Activated naive CD8-positive, alpha-beta T cell treated with anti-CD3 and anti-CD28 coated beads, Interleukin-2, amount 10 ng/mL, durations not matched to agents 7 days and 5 days (primary cell): ENCODE data around the gene CCDC149. TPM values are rescaled to one million over a fixed set of nuclear protein-coding genes. Genes with fewer than 3 reads are reported as not detected.

Experiments
- ATAC-seq: fragments of 150-1000 bp; cut with Tn5 transposase; one replicate; pipeline ENCODE4 v1.10.0; 2021; ENCODE audit warnings: low read depth, moderate library complexity
- POLR2A ChIA-PET: fragments of 350-600 bp; sonication (Branson Sonifier 250); formaldehyde crosslinking; loops from one replicate; lab custom pipeline; 2021; ENCODE audit warnings: antibody characterized with exemption; lab: Charles Lee
- DNase-seq: peaks from one replicate; pipeline ENCODE4 v3.0.0; 2021
- H3K27ac Mint-ChIP-seq: one replicate; pipeline ENCODE4 v1.8.0; 2022; ENCODE audit warnings: mild to moderate bottlenecking, mixed read lengths
- H3K27me3 Mint-ChIP-seq: one replicate; pipeline ENCODE4 v1.8.0; 2022; ENCODE audit warnings: mild to moderate bottlenecking, moderate library complexity, mixed read lengths
- H3K36me3 Mint-ChIP-seq: one replicate; pipeline ENCODE4 v1.8.0; 2021; ENCODE audit warnings: mild to moderate bottlenecking, mixed read lengths
- H3K4me1 Mint-ChIP-seq: one replicate; pipeline ENCODE4 v1.8.0; 2021; ENCODE audit warnings: mixed read lengths
- H3K4me3 Mint-ChIP-seq: one replicate; pipeline ENCODE4 v1.8.0; 2022; ENCODE audit warnings: mild to moderate bottlenecking, moderate library complexity, mixed read lengths
- H3K9me3 Mint-ChIP-seq: one replicate; pipeline ENCODE4 v1.8.0; 2021; ENCODE audit warnings: mixed read lengths
- total RNA-seq, 2 experiments: library from RNA; stranded (reverse); gene quantifications; one replicate each; pipeline ENCODE4 v1.2.3, GENCODE V29; 2021

Gene CCDC149
- total RNA-seq, 2 experiments from 2014 or later: not detected

GRCh38 chr4:24795666-24796381 lies 117.0 kb downstream of the CCDC149 start:
- Mint-ChIP-seq H3K4me1 (no peaks in the 10 kb centered on the region), H3K27me3 (peaks cover 26% of the 10 kb centered on the region), H3K27ac (no peak overlapping the region), H3K4me3 (no peak overlapping the region), H3K36me3 (no peaks in the 10 kb centered on the region), H3K9me3 (no peaks in the 10 kb centered on the region)
- DNase-seq (no peak), ATAC-seq (no peak)
- POLR2A ChIA-PET: no interaction called here

GRCh38 chr4:24794916-24795665 lies 117.8 kb downstream of the CCDC149 start, which contains the start of gene SOD3:
SOD3 (plus strand) TSS chr4:24795573; CDS start chr4:24799522, 3,949 bp downstream.
- DNase-seq (no peak), ATAC-seq (no peak)
- peaks cover 20% of the 10 kb centered on the region for H3K27me3 Mint-ChIP-seq
- H3K4me3 Mint-ChIP-seq: no peak within 1 kb of the TSS
- POLR2A ChIA-PET: no interaction called here
- H3K4me1 Mint-ChIP-seq: no peaks in the 10 kb centered on the region
- H3K9me3 Mint-ChIP-seq: no peaks in the 10 kb centered on the region
- H3K36me3 Mint-ChIP-seq: no peaks in the 10 kb centered on the region
- no peak within 1 kb of the TSS for H3K27ac Mint-ChIP-seq

GRCh38 chr4:24794480-24794879 lies 118.4 kb downstream of the CCDC149 start:
- ATAC-seq (no peak), DNase-seq (no peak)
- POLR2A ChIA-PET: no interaction called here
- Mint-ChIP-seq H3K27me3 (peaks cover 20% of the 10 kb centered on the region), H3K4me1 (no peaks in the 10 kb centered on the region), H3K27ac (no peak overlapping the region), H3K36me3 (no peaks in the 10 kb centered on the region), H3K4me3 (no peak overlapping the region), H3K9me3 (no peaks in the 10 kb centered on the region)

GRCh38 chr4:24794051-24794450 lies 118.8 kb downstream of the CCDC149 start:
- H3K27ac Mint-ChIP-seq: no peak overlapping the region
- H3K9me3 Mint-ChIP-seq: no peaks in the 10 kb centered on the region
- H3K4me1 Mint-ChIP-seq: no peaks in the 10 kb centered on the region
- peaks cover 16% of the 10 kb centered on the region for H3K27me3 Mint-ChIP-seq
- ATAC-seq (no peak), DNase-seq (no peak)
- no peak overlapping the region for H3K4me3 Mint-ChIP-seq
- no peaks in the 10 kb centered on the region for H3K36me3 Mint-ChIP-seq
- POLR2A ChIA-PET: no interaction called here

GRCh38 chr4:24793219-24794005 lies 119.4 kb downstream of the CCDC149 start:
- Mint-ChIP-seq H3K27ac (no peak overlapping the region), H3K27me3 (peaks cover 10% of the 10 kb centered on the region), H3K4me1 (no peaks in the 10 kb centered on the region), H3K4me3 (no peak overlapping the region), H3K36me3 (no peaks in the 10 kb centered on the region), H3K9me3 (peaks cover 2% of the 10 kb centered on the region)
- ATAC-seq: no peak
- POLR2A ChIA-PET: no interaction called here
- DNase-seq: no peak

- H3K9me3 Mint-ChIP-seq: peaks cover 2% of the 10 kb centered on the region
- POLR2A ChIA-PET: no interaction called here
- peaks cover 2% of the 10 kb centered on the region for H3K27me3 Mint-ChIP-seq
- ATAC-seq (no peak), DNase-seq (no peak)
- no peaks in the 10 kb centered on the region for H3K4me1 Mint-ChIP-seq
- H3K4me3 Mint-ChIP-seq: no peak overlapping the region
- H3K36me3 Mint-ChIP-seq: no peaks in the 10 kb centered on the region
- H3K27ac Mint-ChIP-seq: no peak overlapping the region
Observed at GRCh38 chr4:24792552-24792951, 120.3 kb downstream of the CCDC149 start.

GRCh38 chr4:24791043-24791442 lies 121.8 kb downstream of the CCDC149 start:
- Mint-ChIP-seq H3K4me1 (no peaks in the 10 kb centered on the region), H3K27ac (no peak overlapping the region), H3K4me3 (no peak overlapping the region), H3K36me3 (no peaks in the 10 kb centered on the region), H3K27me3 (peaks cover 2% of the 10 kb centered on the region), H3K9me3 (peaks cover 2% of the 10 kb centered on the region)
- no peak for ATAC-seq
- POLR2A ChIA-PET: no interaction called here
- DNase-seq: no peak

DNA sequence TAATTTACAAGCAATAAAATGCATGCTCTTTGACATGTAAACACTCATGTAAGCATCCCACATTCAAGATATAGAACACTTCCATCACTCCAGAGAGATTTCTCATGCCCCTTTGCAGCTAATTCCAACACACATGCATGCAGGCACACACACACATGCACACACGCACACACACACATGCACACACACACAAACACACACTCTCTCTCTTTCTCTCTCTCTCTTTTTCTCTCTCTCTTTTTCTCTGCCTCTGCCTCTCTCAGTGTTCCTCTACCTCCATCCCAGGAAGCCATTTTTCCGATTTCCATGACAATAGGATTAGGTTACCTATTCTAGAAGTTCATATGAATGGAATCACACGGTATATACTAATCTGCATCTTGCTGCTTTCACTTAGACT lies 129.3 kb downstream of the CCDC149 start:
- DNase-seq: no peak
- H3K27me3 Mint-ChIP-seq: peaks cover 2% of the 10 kb centered on the region
- no peak for ATAC-seq
- H3K9me3 Mint-ChIP-seq: peaks cover 1% of the 10 kb centered on the region
- H3K4me1 Mint-ChIP-seq: no peaks in the 10 kb centered on the region
- no peaks in the 10 kb centered on the region for H3K36me3 Mint-ChIP-seq
- POLR2A ChIA-PET: no interaction called here
- no peak overlapping the region for H3K27ac Mint-ChIP-seq
- H3K4me3 Mint-ChIP-seq: no peak overlapping the region

GRCh38 chr4:24781999-24782745 lies 130.7 kb downstream of the CCDC149 start:
- Mint-ChIP-seq H3K4me3 (no peak overlapping the region), H3K9me3 (no peaks in the 10 kb centered on the region), H3K27ac (no peak overlapping the region), H3K36me3 (no peaks in the 10 kb centered on the region), H3K27me3 (peaks cover 2% of the 10 kb centered on the region), H3K4me1 (no peaks in the 10 kb centered on the region)
- DNase-seq (no peak), ATAC-seq (no peak)
- POLR2A ChIA-PET: no interaction called here

GRCh38 chr4:24780936-24781495 lies 131.8 kb downstream of the CCDC149 start:
- no peaks in the 10 kb centered on the region for H3K9me3 Mint-ChIP-seq
- no peak overlapping the region for H3K27ac Mint-ChIP-seq
- POLR2A ChIA-PET: no interaction called here

DNA sequence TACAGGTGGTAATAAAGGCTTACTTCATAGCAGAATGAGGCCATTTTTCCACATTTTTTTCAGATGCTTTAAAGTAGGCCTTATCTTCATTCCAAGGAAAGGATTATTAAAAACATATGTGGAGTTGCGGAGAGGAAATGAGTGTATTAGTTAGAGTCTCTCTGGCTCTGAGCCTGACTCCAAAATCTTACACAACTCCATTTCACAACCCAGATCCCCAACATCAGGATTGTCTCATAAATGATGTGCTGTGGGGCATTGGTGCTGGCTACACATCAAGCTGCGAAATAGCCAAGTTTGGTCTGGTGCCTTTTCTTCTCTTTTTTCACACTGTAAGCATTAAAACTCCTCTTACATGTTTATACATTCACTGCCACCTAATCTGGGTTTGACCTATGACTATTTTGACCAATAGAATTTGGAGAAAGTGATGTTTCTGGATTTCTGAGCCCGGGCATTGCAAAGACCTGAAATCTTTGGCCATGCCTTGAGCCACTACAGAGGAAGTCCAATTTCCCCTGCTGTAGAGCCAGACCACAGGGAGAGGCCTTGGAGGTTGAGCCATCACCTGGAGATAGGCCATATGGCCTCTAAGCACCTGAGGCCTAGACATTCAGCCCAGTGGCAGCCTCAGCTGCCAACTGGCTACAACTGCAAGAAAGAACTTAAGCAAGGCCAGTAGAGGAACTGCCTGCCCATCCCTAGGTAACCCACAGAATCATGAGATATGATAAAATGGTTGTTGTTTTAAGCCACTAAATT lies 134.2 kb downstream of the CCDC149 start:
- no peak overlapping the region for H3K27ac Mint-ChIP-seq
- POLR2A ChIA-PET: no interaction called here
- H3K27me3 Mint-ChIP-seq: no peaks in the 10 kb centered on the region
- H3K9me3 Mint-ChIP-seq: no peaks in the 10 kb centered on the region
- H3K36me3 Mint-ChIP-seq: no peaks in the 10 kb centered on the region
- DNase-seq (no peak), ATAC-seq (no peak)
- H3K4me1 Mint-ChIP-seq: no peaks in the 10 kb centered on the region
- no peak overlapping the region for H3K4me3 Mint-ChIP-seq

More at GRCh38 chr4:24780936-24781495, 131.8 kb downstream of the CCDC149 start:
- ATAC-seq (no peak), DNase-seq (no peak)
- peaks cover 2% of the 10 kb centered on the region for H3K27me3 Mint-ChIP-seq
- no peak overlapping the region for H3K4me3 Mint-ChIP-seq
- no peaks in the 10 kb centered on the region for H3K4me1 Mint-ChIP-seq
- H3K36me3 Mint-ChIP-seq: no peaks in the 10 kb centered on the region
